Dermis blood vessel endothelial cell (primary cell): ENCODE data around the gene CLASP1. TPM values are rescaled to one million over a fixed set of nuclear protein-coding genes. Genes with fewer than 3 reads are reported as not detected.
"Not testable (repeated sequence)": the region's sequence is repeated elsewhere in the genome, so short reads cannot be mapped to it uniquely, and the experiment has no call there.

Experiments used
- DNase-seq: peaks from one replicate; pipeline ENCODE4 v3.0.0; 2010
- total RNA-seq: library from RNA; depleted of rRNA; stranded (reverse); fragments of >200 nt; gene quantifications from 2 replicates; pipeline ENCODE4 v1.2.3, GENCODE V29; 2014

Gene CLASP1
- total RNA-seq, 1 donor from 2014 or later = 51.9 TPM

- DNase-seq = no peak
These were observed 73.5 kb downstream of the CLASP1 start for GRCh38 chr2:121575800-121576199.

- DNase-seq = peak; percentile 56
These were observed 78.6 kb downstream of the CLASP1 start for GRCh38 chr2:121570667-121571055.

- no peak for DNase-seq
These were observed 79.1 kb downstream of the CLASP1 start for GRCh38 chr2:121570036-121570666.

GRCh38 chr2:121567957-121568409, 81.3 kb downstream of the CLASP1 start:
- DNase-seq = no peak

- DNase-seq = no peak
These were observed 81.8 kb downstream of the CLASP1 start for GRCh38 chr2:121567452-121567851.

- no peak for DNase-seq
These were observed 83.6 kb downstream of the CLASP1 start for GRCh38 chr2:121565389-121566250.

GRCh38 chr2:121564905-121565304, 84.4 kb downstream of the CLASP1 start:
- no peak for DNase-seq

GRCh38 chr2:121563754-121564153, 85.5 kb downstream of the CLASP1 start:
- not testable (repeated sequence) for DNase-seq

- DNase-seq = no peak
These were observed 86.7 kb downstream of the CLASP1 start for GRCh38 chr2:121562269-121563176.

- DNase-seq = peak; percentile 4
These were observed 87.5 kb downstream of the CLASP1 start for GRCh38 chr2:121561617-121562268.

GRCh38 chr2:121558329-121558728, 90.9 kb downstream of the CLASP1 start:
- DNase-seq = no peak

- DNase-seq = no peak
These were observed 94.3 kb downstream of the CLASP1 start for GRCh38 chr2:121555008-121555407.

- DNase-seq = not testable (repeated sequence)
These were observed 96.6 kb downstream of the CLASP1 start for GRCh38 chr2:121552477-121553180.

- no peak for DNase-seq
These were observed 98.6 kb downstream of the CLASP1 start for GRCh38 chr2:121550669-121551068.

- no peak for DNase-seq
These were observed 101.6 kb downstream of the CLASP1 start for GRCh38 chr2:121547646-121548045.

- no peak for DNase-seq
These were observed 103.3 kb downstream of the CLASP1 start for GRCh38 chr2:121545913-121546312.

- DNase-seq = no peak
These were observed 104.0 kb downstream of the CLASP1 start for GRCh38 chr2:121545257-121545656.

GRCh38 chr2:121541495-121541894, 107.8 kb downstream of the CLASP1 start:
- no peak for DNase-seq

GRCh38 chr2:121539750-121540469, 109.4 kb downstream of the CLASP1 start:
- DNase-seq = no peak

GRCh38 chr2:121536850-121537557, 112.3 kb downstream of the CLASP1 start:
- DNase-seq = no peak
